Inferior parietal cortex (tissue), 1 donor: ENCODE results near the gene ADISSP.
A peak's percentile ranks its signal among the peaks of the same experiment; 100 is the strongest.

Source experiments
- DNase-seq: peaks from one replicate; pipeline ENCODE4 v3.0.0-alpha.2; 2016; ENCODE audit errors: extremely low spot score

ADISSP gene

GRCh38 chr20:3716195-3716834 lies 51.2 kb downstream of the ADISSP start:
- DNase-seq = peak; percentile 21

- no peak for DNase-seq
Measured at GRCh38 chr20:3714092-3714491, 53.5 kb downstream of the ADISSP start.

GRCh38 chr20:3712279-3712873 lies 55.2 kb downstream of the ADISSP start, which contains the start of gene SIGLEC1:
Gene SIGLEC1, minus strand, starts transcription at chr20:3712600. Its CDS starts 5,472 bp downstream, at chr20:3707128.
- DNase-seq = no peak

GRCh38 chr20:3711484-3711941 lies 56.0 kb downstream of the ADISSP start:
- no peak for DNase-seq

- peak; percentile 66 for DNase-seq
Measured at GRCh38 chr20:3710703-3711483, 56.7 kb downstream of the ADISSP start.

- DNase-seq = no peak
Measured at GRCh38 chr20:3710011-3710466, 57.5 kb downstream of the ADISSP start.

- DNase-seq = no peak
Measured at GRCh38 chr20:3707508-3707899, 60.0 kb downstream of the ADISSP start.

GRCh38 chr20:3706774-3707507 lies 60.6 kb downstream of the ADISSP start:
- no peak for DNase-seq

- DNase-seq = no peak
Measured at GRCh38 chr20:3705970-3706739, 61.4 kb downstream of the ADISSP start.

GRCh38 chr20:3705491-3705969 lies 62.0 kb downstream of the ADISSP start:
- DNase-seq = no peak

- DNase-seq = no peak
Measured at GRCh38 chr20:3704087-3704486, 63.5 kb downstream of the ADISSP start.
